NCI-H345 treated with DMSO at 0.1 percent for 48 hours (cell line): Measurements from ENCODE around the gene BTAF1.
A peak's percentile ranks its signal among the peaks of the same experiment; 100 is the strongest.
"Not testable (repeated sequence)": the region's sequence is repeated elsewhere in the genome, so short reads cannot be mapped to it uniquely, and the experiment has no call there.

ENCODE experiments used
- DNase-seq: peaks from one replicate; lab custom pipeline; 2025; ENCODE audit not compliant: unreplicated experiment; lab: John Stamatoyannopoulos, UW

Gene BTAF1

GRCh38 chr10:91923371-91924211, at the start of gene BTAF1:
Gene BTAF1, plus strand, starts transcription at chr10:91923770. Its CDS starts 307 bp downstream, at chr10:91924077.
- peak; percentile 72 for DNase-seq

- no peak for DNase-seq
These were observed 48.4 kb upstream of the BTAF1 start for GRCh38 chr10:91875156-91875555.

DNA sequence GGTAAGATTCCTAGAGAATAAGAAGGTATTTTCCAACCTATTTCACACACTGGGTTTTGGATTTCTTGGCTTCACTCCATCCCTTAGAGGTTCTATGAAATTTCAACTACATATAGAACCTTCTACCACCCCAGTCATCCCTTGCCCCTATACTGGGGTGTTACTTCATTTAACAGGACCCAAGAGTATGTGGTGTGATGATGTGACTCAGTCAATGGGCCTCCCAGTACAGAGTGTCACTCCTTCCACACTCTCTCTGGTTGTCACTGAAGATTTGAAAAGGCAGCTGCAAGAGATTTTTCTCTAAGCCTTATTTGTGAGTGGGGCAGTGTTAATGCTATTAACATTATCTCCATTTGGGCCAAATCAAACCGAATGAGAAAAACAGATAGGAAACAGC, 47.8 kb upstream of the BTAF1 start:
- DNase-seq, result no peak

- DNase-seq, result no peak
These were observed 43.9 kb upstream of the BTAF1 start for GRCh38 chr10:91879515-91880170.

- DNase-seq, result no peak
These were observed 43.3 kb upstream of the BTAF1 start for GRCh38 chr10:91880310-91880709.

DNA sequence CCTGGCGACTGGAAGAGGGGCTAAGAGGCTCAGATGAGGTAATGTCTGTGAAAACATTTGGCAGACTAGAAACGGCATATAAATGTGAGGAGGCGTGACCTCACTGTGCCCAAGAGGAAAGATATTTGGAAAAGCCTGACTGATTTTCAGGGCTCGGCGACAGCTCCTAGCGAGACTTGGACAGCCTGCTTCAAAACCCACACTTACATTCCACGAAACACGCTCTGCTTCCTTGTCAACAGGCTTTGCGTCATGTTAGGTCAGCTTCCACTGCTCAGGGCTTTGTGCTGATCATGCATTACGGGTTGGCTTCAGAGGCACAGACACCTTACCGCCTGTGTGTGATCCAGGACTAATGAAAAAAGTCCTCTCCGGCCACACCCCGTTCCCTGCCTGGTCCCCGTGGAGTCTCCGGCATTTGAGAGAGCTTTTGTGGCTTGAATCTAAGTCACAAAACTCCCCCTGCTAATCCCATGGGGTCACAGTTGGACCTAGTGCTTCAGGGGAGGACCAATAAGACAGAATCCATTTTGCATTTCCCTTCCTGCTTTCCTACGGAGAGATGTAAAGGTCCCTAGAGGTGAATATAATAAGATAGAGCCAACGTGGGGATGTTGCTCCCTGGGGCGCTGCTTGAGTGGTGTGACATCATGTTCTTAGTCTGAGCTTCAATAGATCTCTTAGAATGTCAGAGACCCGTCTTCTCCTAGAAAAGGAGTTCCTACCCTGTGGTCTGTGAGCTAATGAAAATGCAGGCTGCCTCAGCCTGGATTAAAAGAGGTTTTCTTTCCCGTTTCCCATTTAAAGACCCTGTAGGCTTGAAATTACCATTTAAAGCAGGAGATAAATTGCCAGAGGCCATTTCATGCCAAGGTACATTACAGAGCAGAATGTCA, 39.8 kb upstream of the BTAF1 start:
- no peak for DNase-seq

- no peak for DNase-seq
These were observed 39.0 kb upstream of the BTAF1 start for GRCh38 chr10:91884536-91884935.

- DNase-seq, result no peak
These were observed 38.0 kb upstream of the BTAF1 start for GRCh38 chr10:91885362-91886079.

DNA sequence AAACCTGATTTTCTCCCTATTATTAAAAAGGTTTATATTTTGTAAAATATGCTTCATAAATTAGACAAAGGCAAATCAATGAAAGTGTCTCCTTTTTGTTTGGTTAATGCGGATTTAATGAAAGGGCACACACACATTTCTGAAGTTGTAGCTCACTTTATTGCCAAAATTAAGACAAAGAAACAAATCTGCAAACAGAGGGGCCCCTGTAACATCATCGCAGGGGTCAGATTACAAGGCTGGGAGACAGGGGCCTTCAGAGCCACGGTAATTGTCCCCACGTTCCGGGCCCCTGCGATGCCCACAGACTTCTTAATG, 36.7 kb upstream of the BTAF1 start:
- no peak for DNase-seq

DNA sequence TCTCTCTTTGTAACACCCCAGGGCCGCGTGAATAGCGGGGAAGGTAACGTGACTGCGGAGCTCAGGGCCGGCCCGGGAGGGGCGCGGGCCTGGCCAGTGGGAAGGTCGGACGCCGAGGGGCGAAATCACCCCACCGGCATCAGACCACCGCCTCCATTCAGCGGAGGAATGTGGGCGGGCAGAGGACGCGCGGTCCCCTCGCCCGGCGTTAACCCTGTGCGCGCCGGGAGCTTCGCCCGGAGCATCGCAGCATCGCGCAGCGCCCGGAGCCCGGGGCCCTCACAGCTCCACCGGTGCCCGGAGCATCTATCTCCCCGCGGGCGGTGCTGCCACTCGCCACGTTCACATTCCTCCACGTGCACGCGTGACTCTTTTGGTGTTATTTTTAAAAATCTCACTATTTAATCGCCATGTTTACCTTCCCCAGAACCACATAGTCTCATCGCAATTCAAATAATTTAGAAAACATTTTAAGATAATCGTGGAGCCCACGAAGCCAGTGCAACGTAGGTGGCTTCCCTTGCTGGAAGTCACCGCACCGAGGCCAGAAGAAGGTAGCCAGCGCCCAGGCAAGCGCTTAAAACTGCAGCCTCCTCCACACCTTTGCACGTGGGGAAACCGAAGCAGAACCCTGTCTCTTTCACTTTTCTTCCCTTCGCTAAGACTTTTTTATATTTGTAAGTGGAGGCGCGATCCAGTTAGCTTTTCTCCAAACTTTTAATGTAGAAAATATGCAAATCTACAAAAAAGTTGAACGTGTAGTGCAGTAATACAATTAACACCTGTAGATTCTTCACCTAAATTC, 36.1 kb upstream of the BTAF1 start:
- DNase-seq, result no peak

DNA sequence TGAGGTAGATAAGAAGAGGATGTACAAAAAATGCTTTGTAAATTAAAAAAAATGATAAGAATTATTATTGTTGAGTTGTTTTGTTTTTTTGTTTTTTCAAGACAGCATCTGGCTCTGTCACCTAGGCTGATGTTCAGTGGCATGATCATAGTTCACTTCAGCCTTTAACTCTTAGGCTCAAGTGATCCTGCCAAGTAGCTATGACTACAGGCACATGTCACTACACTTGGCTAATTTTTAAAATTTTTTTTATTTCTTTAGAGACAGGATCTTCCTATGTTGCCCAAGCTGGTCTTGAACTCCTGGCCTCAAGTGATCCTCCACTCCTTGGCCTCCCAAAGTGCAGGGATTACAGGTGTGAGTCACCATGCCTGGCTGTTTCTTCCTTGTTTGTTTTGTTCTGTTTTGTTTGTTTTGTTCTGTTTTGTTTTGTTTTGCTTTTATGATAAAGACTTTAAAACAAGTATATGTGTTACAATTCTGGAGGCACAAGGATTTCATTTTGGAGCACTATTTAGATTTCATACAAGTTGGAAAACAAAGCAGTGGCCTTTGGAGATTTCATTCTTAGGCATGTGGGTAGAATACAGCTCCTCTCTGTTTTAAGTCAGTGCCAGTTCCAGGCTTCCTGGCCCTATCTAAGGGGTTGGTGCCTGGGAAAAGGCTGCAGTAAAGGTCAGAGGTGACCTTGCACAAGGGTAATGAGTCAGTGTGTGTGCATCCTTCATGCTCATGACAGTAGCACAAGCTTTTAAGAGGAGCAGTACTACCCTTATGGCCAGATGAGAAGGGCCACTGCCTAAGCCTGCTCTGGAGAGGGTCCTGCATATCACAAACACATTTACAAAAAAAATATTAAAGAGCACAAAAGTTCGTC, 32.2 kb upstream of the BTAF1 start:
- DNase-seq, result no peak

- no peak for DNase-seq
These were observed 30.5 kb upstream of the BTAF1 start for GRCh38 chr10:91893051-91893450.

- not testable (repeated sequence) for DNase-seq
These were observed 29.3 kb upstream of the BTAF1 start for GRCh38 chr10:91894261-91894685.

GRCh38 chr10:91896212-91896756, 27.3 kb upstream of the BTAF1 start:
- DNase-seq, result no peak

DNA sequence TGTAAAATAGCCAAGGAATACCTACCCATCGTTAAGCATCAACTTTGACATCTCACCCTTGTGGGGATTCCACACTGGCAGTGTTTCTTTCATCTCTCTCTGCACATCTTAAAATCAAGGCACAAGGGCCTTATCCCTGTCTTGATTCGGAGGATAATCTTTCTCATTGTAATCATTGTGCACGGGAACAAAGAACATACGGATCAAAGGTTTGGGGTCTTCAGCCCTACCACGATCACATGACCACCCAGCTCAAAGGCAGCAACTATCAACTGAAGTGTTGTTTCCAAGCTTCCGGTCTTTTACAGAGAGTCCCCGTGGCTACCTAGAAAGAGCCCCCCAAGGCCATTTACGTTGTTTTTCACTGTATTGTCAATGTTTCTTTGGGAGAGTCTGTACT, 26.1 kb upstream of the BTAF1 start:
- DNase-seq, result no peak

GRCh38 chr10:91901784-91902677, 21.5 kb upstream of the BTAF1 start:
- no peak for DNase-seq

- no peak for DNase-seq
These were observed 16.5 kb upstream of the BTAF1 start for GRCh38 chr10:91907033-91907594.
